ENCODE measurements around the gene OR51M1.
"Not testable (repeated sequence)": the region's sequence is repeated elsewhere in the genome, so short reads cannot be mapped to it uniquely, and the experiment has no call there.

The OR51M1 gene

GRCh38 chr11:5363679-5364078, 19.9 kb upstream of the OR51M1 start:
- DNase-seq (ENCODE audit: extremely low read depth, insufficient read length), result no peak
- TF ChIP-seq, protein P1, sequence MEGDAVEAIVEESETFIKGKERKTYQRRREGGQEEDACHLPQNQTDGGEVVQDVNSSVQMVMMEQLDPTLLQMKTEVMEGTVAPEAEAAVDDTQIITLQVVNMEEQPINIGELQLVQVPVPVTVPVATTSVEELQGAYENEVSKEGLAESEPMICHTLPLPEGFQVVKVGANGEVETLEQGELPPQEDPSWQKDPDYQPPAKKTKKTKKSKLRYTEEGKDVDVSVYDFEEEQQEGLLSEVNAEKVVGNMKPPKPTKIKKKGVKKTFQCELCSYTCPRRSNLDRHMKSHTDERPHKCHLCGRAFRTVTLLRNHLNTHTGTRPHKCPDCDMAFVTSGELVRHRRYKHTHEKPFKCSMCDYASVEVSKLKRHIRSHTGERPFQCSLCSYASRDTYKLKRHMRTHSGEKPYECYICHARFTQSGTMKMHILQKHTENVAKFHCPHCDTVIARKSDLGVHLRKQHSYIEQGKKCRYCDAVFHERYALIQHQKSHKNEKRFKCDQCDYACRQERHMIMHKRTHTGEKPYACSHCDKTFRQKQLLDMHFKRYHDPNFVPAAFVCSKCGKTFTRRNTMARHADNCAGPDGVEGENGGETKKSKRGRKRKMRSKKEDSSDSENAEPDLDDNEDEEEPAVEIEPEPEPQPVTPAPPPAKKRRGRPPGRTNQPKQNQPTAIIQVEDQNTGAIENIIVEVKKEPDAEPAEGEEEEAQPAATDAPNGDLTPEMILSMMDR (IDR thresholded peaks at IDR 0.05; ENCODE audit: insufficient read depth, low read length, poor library complexity, severe bottlenecking), result no peak
- Histone ChIP-seq H3K36me3 (ENCODE audit: control insufficient read depth, insufficient read depth, low read length) (no peaks in the 10 kb centered on the region), H3K27me3 (replicated peaks; ENCODE audit: control insufficient read depth, insufficient read depth, low read length) (no peaks in the 10 kb centered on the region; the same call in 1 of the 2 replicates), H3K4me3 (replicated peaks; ENCODE audit: low read depth, low read length) (no peak overlapping the region)

- H3K4me3 ChIP-seq (replicated peaks; ENCODE audit: low read depth, low read length), result no peak overlapping the region
- no peak for DNase-seq (ENCODE audit: extremely low read depth, insufficient read length)
- H3K36me3 ChIP-seq (ENCODE audit: control insufficient read depth, insufficient read depth, low read length), result no peaks in the 10 kb centered on the region
- no peaks in the 10 kb centered on the region; the same call in 1 of the 2 replicates for H3K27me3 ChIP-seq (replicated peaks; ENCODE audit: control insufficient read depth, insufficient read depth, low read length)
- TF ChIP-seq, protein P1 (IDR thresholded peaks at IDR 0.05; ENCODE audit: insufficient read depth, low read length, poor library complexity, severe bottlenecking), result no peak
Observed at GRCh38 chr11:5364214-5364613, 19.4 kb upstream of the OR51M1 start.

DNA sequence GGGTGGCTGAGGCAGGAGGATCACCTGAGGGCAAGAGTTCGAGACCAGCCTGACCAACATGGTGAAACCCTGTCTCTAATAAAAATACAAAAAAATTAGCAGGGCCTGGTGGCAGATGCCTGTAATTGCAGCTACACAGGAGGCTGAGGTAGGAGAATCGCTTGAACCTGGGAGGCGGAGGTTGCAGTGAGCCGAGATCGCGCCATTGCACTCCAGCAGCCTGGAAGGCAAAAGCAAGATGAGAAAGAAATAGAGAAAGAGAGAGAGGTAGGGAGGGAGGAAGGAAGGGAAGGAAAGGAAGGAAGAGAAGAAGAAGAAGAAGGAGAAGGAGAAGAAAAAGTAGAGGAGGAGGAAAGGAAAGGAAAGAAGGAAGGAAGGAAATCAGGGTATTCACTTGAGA, 17.2 kb upstream of the OR51M1 start:
- H3K36me3 ChIP-seq (ENCODE audit: control insufficient read depth, insufficient read depth, low read length); DNase-seq (ENCODE audit: extremely low read depth, insufficient read length): not testable (repeated sequence)

GRCh38 chr11:5366856-5367255, 16.8 kb upstream of the OR51M1 start:
- Histone ChIP-seq H3K4me3 (replicated peaks; ENCODE audit: low read depth, low read length) (no peak overlapping the region), H3K36me3 (ENCODE audit: control insufficient read depth, insufficient read depth, low read length) (no peaks in the 10 kb centered on the region), H3K27me3 (replicated peaks; ENCODE audit: control insufficient read depth, insufficient read depth, low read length) (no peaks in the 10 kb centered on the region; the same call in 1 of the 2 replicates)
- DNase-seq (ENCODE audit: extremely low read depth, insufficient read length), result no peak
- TF ChIP-seq, protein P1 (IDR thresholded peaks at IDR 0.05; ENCODE audit: insufficient read depth, low read length, poor library complexity, severe bottlenecking), result no peak

More for the DNA sequence above, 17.2 kb upstream of the OR51M1 start:
- not testable (repeated sequence) for H3K27me3 ChIP-seq (replicated peaks; ENCODE audit: control insufficient read depth, insufficient read depth, low read length); H3K4me3 ChIP-seq (replicated peaks; ENCODE audit: low read depth, low read length)

DNA sequence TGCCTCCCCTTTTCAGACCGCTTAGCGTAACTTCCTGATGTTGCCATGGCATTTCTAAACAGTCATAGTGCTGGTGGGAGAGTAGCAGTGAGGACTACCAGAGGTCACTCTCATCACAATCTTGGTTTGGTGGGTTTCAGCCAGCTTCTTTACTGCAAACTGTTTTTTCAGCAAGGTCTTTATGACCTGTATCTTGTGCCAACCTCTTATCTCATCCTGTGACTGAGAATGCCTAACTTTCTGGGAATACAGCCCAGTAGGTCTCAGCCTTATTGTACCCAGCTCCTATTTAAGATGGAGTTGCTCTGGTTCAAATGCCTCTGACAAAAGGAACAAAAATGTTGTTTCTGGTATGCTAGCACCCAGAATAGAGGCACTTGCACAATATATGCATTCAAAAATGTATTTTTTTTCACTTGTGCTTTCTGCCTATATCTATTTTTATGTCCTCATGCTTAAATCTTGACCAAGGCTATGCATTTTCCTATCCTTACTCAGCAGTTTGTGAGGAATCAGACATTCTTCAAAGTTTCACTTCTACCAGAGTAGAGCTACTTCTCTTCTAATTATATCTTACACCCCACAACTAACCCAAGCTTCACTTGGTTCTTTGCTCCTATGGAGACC, 16.1 kb upstream of the OR51M1 start:
- no peaks in the 10 kb centered on the region for H3K36me3 ChIP-seq (ENCODE audit: control insufficient read depth, insufficient read depth, low read length)
- TF ChIP-seq, protein P1 (IDR thresholded peaks at IDR 0.05; ENCODE audit: insufficient read depth, low read length, poor library complexity, severe bottlenecking), result no peak
- H3K4me3 ChIP-seq (replicated peaks; ENCODE audit: low read depth, low read length), result no peak overlapping the region
- no peak for DNase-seq (ENCODE audit: extremely low read depth, insufficient read length)
- no peaks in the 10 kb centered on the region; the same call in 1 of the 2 replicates for H3K27me3 ChIP-seq (replicated peaks; ENCODE audit: control insufficient read depth, insufficient read depth, low read length)

DNA sequence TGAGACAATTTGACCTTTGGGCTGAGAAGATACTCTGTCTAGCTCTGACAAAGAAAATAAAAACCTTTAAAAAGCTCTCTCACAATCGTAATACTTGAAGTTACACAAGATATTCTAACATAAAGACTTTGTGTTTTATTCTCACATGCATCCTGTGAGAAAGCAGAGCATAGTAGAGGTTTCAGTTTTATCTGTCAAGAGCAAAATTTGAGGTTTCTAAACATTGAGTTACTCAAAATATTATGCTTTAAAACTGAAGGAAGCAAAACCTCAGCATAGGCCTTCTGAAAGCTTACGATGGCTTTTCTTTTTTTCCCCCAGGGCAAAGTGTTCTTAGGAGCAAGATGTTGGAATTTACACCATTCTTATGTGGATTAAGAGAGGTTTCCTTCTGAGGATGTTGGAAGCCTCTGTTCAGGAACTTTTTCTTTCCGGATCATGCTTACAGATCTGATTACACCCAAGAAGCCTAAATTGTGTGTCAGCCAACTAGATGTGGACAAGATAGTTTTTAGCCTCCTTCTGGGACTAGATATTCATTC, 15.0 kb upstream of the OR51M1 start:
- H3K4me3 ChIP-seq (replicated peaks; ENCODE audit: low read depth, low read length), result no peak overlapping the region
- DNase-seq (ENCODE audit: extremely low read depth, insufficient read length), result no peak
- TF ChIP-seq, protein P1 (IDR thresholded peaks at IDR 0.05; ENCODE audit: insufficient read depth, low read length, poor library complexity, severe bottlenecking), result no peak
- H3K36me3 ChIP-seq (ENCODE audit: control insufficient read depth, insufficient read depth, low read length), result no peaks in the 10 kb centered on the region
- H3K27me3 ChIP-seq (replicated peaks; ENCODE audit: control insufficient read depth, insufficient read depth, low read length), result no peaks in the 10 kb centered on the region; the same call in 1 of the 2 replicates
